ENCODE measurements around the gene MSGN1.

The MSGN1 gene

DNA sequence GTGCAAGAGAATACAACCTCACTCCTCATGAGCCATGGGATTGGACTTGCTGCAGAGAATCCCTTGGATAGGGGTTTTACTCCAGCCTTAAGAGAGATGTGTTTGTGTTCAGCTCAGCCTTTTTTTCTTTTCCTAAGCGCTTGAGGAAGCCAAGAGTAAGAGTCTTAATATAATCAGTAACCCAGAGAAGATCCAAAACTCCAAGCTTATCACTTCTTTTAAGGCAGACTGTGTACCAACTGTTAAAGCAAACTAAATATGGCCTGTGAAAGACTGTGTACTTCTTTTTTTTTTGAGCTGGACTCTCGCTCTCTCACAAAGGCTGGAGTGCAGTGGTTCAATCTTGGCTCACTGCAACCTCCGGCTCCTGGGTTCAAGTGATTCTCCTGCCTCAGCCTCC, 30.4 kb downstream of the MSGN1 start:
- no peak for ATAC-seq (replicated peaks)
- Mint-ChIP-seq H3K4me1 (peaks cover 0 to 6% of the 10 kb centered on the region in 2 donors), H3K36me3 (no peaks in the 10 kb centered on the region), H3K4me3 (no peak overlapping the region), H3K27me3 (no peaks in the 10 kb centered on the region), H3K27ac (no peak overlapping the region), H3K9me3 (no peaks in the 10 kb centered on the region)
- DNase-seq, result no peak

DNA sequence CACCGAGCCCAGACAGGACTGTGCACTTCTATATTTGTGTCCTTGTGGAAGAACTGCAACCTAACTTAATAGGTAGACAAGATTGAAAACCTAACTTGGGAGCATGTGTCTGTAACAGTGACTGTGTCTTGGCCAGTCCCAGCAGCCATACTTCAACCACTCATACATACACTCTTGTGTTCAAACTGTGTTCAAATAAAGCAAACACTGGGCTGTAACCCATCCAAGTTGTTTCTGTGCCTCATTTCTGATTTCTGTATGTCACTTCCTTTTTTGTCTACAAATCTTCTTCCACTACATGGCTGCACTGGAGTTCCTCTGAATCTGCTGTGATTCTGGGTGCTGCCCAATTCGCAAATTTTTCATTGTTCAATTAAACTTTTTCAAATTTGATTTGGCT, 31.0 kb downstream of the MSGN1 start:
- H3K4me3 Mint-ChIP-seq, result no peak overlapping the region
- ATAC-seq (replicated peaks) (no peak), DNase-seq (no peak)
- H3K27ac Mint-ChIP-seq, result no peak overlapping the region
- no peaks in the 10 kb centered on the region for H3K9me3 Mint-ChIP-seq
- peaks cover 2 to 6% of the 10 kb centered on the region in 2 donors for H3K4me1 Mint-ChIP-seq
- peaks cover 0 to 5% of the 10 kb centered on the region in 2 donors for H3K27me3 Mint-ChIP-seq
- no peaks in the 10 kb centered on the region for H3K36me3 Mint-ChIP-seq

DNA sequence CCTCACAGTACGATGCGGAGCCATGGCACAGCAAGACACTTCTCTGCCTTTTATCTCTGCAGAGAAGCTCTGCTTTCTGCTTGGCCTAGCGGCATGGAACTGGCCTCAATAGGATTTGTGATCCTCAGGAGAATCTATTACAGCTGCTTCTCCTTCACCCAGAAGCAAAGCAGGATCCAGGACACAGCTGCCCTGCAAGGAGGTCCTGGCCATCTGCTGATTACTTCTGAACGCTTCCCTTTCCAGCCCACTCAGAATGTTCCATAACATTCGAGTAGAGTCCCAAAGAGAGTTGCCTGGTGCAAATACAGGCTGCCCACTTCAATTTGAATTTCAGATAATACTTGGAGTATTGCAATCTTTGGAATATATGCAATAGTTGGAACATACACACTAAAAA, 33.0 kb downstream of the MSGN1 start:
- ATAC-seq (replicated peaks), result no peak
- no peak overlapping the region for H3K27ac Mint-ChIP-seq
- no peaks in the 10 kb centered on the region for H3K9me3 Mint-ChIP-seq
- H3K4me3 Mint-ChIP-seq, result no peak overlapping the region
- peaks cover 7 to 18% of the 10 kb centered on the region in 2 donors for H3K27me3 Mint-ChIP-seq
- no peak for DNase-seq
- H3K4me1 Mint-ChIP-seq, result peaks cover 2 to 6% of the 10 kb centered on the region in 2 donors
- H3K36me3 Mint-ChIP-seq, result no peaks in the 10 kb centered on the region

GRCh38 chr2:17850151-17850550, 33.9 kb downstream of the MSGN1 start:
- DNase-seq (no peak), ATAC-seq (replicated peaks) (no peak)
- Mint-ChIP-seq H3K4me3 (no peak overlapping the region), H3K27me3 (peaks cover 12 to 22% of the 10 kb centered on the region in 2 donors), H3K36me3 (no peaks in the 10 kb centered on the region), H3K4me1 (peaks cover 2 to 6% of the 10 kb centered on the region in 2 donors), H3K27ac (no peak overlapping the region), H3K9me3 (no peaks in the 10 kb centered on the region)

DNA sequence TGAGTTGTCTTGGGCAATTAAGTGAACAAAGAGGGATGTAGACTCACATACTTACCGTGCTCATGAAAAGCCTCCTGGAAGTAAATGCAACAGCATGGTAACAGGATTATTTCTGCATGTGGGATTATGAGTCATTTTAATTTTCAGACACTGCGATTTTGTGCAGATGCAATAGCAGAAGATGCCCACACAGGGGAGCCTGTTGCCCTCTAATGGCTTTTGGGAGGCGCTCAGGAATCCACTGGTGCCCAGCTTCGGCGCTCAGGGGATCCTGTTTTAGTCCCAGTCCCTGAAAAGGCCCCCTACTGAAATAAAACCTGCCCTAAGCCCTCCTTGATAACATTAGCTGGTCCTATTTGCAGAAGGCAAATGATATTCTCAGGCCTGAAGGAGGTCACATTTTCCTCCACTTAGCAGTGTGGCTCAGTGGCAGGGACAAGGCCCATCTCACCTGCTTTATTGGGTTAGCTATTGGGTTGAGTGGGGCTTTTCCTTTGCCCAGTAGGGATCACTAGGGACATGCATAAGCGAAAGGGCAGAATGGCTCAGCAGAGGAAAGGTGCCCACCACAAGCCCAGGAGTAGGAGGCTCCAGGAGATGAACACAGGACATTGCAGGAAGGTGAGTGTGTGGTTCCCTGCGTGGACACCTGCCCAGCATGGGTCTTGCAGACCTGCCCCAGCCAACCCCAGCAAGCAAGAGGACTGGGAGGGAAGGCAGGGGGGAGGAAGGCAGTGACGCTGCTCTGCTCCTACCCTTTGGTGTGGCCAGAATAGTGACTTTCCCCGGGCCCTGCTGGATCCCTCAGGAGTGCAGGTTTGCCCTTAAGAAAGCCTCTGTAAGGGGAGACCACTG, 35.7 kb downstream of the MSGN1 start:
- H3K9me3 Mint-ChIP-seq, result no peaks in the 10 kb centered on the region
- H3K27me3 Mint-ChIP-seq, result peaks cover 17 to 22% of the 10 kb centered on the region in 2 donors
- no peak overlapping the region for H3K27ac Mint-ChIP-seq
- H3K4me1 Mint-ChIP-seq, result peaks cover 2 to 6% of the 10 kb centered on the region in 2 donors
- DNase-seq (peak; percentile 28), ATAC-seq (replicated peaks) (peak; percentile 60 to 82)
- no peaks in the 10 kb centered on the region for H3K36me3 Mint-ChIP-seq
- no peak overlapping the region for H3K4me3 Mint-ChIP-seq

DNA sequence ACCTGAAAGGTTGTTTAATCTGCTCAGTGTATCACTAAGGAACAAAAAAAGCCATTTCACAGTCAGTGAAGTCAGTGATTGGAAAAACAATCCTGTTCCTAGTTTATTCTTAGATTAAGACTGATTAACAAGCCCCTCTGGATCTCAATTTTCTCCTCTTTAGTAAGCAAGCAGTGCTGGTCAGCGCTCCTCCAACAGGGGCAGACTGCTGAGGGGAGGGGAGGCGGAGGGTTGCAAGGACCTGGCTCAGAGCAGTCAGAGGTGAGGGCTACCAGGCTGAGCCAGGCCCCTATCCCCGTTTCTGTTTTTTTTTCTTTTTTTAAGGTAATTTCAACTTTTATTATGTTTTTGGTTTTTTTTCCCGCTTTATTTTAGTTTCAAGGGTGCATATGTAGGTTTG, 37.5 kb downstream of the MSGN1 start:
- no peaks in the 10 kb centered on the region for H3K9me3 Mint-ChIP-seq
- H3K4me1 Mint-ChIP-seq, result peaks cover 0 to 2% of the 10 kb centered on the region in 2 donors
- H3K27me3 Mint-ChIP-seq, result peaks cover 27 to 38% of the 10 kb centered on the region in 2 donors
- DNase-seq (no peak), ATAC-seq (replicated peaks) (no peak)
- no peak overlapping the region for H3K27ac Mint-ChIP-seq
- H3K4me3 Mint-ChIP-seq, result no peak overlapping the region
- H3K36me3 Mint-ChIP-seq, result no peaks in the 10 kb centered on the region

DNA sequence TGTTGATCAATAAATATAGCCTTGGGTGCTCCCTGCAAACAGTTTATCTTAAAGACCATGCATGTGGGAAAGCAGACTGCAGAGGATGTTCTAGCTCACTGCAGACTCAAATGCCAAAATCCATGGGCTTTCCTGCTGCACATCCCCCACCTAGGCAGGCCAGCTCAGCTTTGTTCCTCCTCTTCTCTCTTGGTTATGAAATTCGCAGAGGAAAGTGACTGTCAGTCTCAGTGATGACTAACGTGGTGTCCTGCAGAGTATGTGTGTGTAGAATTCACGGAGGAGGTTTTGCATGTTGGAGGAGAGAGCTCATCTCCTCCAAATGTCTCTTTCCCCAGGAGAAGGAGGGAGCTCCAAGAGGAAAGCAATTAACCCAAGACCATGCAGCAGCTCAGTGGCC, 40.8 kb downstream of the MSGN1 start:
- ATAC-seq (replicated peaks) (no peak), DNase-seq (no peak)
- H3K27me3 Mint-ChIP-seq, result peaks cover 45 to 57% of the 10 kb centered on the region in 2 donors
- no peaks in the 10 kb centered on the region for H3K4me1 Mint-ChIP-seq
- no peak overlapping the region for H3K27ac Mint-ChIP-seq
- no peak overlapping the region for H3K4me3 Mint-ChIP-seq
- H3K9me3 Mint-ChIP-seq, result no peaks in the 10 kb centered on the region
- no peaks in the 10 kb centered on the region for H3K36me3 Mint-ChIP-seq

DNA sequence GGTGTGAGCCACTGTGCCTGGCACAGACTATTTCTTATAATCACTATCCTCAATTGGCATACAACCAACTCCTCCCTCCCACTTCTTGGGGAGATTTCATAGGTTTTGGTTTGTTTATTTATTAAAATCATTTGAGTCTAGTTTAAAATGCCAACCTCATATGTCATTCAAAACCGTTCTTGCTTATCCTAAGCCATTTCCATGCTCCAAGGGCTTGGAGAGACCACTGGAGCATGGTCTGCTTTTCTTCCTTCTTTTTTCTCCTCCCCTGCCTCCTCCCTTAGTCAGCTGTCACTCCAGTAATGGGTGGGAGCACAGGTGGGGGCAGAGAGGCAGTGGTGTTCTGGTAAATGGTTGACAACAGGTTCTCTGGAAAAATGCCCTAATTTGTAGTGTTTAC, 41.8 kb downstream of the MSGN1 start:
- DNase-seq, result no peak
- Mint-ChIP-seq H3K4me1 (no peaks in the 10 kb centered on the region), H3K4me3 (no peak overlapping the region), H3K27me3 (peaks cover 51 to 54% of the 10 kb centered on the region in 2 donors), H3K27ac (no peak overlapping the region), H3K36me3 (no peaks in the 10 kb centered on the region), H3K9me3 (no peaks in the 10 kb centered on the region)
- ATAC-seq (replicated peaks), result no peak

DNA sequence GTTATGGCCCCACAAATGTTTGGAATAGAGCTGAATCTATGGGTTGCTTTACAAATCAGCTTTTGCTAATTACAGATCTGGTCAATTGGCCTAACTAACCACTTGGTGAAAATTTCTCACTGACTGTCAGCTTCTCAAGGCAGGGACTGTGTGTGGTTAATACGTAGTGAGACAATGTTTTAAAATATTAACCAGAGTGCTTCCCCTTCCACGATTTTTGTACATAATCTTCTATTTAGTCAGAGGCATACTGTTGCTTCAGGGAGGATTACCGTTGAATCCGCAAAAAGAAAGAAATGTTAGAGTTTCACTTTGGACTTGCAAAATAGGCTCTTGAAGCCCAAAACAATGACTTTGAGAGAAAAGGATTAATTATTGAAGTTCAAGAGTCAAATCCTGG, 47.3 kb downstream of the MSGN1 start:
- Mint-ChIP-seq H3K9me3 (no peaks in the 10 kb centered on the region), H3K4me1 (no peaks in the 10 kb centered on the region), H3K27me3 (peaks cover 27 to 33% of the 10 kb centered on the region in 2 donors), H3K4me3 (no peak overlapping the region), H3K27ac (no peak overlapping the region), H3K36me3 (no peaks in the 10 kb centered on the region)
- DNase-seq (no peak), ATAC-seq (replicated peaks) (no peak)

DNA sequence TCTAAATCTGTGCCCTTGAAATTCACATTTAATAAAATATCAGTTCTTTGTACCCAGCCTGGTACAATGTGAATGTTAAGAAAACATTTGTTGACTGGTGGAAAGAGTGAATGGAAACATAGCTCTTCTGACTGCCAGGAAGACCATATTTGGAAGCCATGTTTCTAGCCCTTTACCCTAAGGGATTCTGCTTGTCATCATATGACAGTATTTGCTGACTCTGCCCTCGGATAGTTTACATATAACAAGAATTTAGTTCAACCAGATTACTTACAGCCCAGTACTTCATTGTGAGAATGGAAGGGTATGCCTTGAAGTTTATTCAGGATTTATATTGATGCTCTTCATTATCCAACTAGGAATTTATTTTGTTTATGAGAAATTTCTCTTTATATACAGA, 48.4 kb downstream of the MSGN1 start:
- H3K36me3 Mint-ChIP-seq, result no peaks in the 10 kb centered on the region
- ATAC-seq (replicated peaks) (no peak), DNase-seq (no peak)
- H3K27ac Mint-ChIP-seq, result no peak overlapping the region
- peaks cover 27 to 32% of the 10 kb centered on the region in 2 donors for H3K27me3 Mint-ChIP-seq
- H3K4me3 Mint-ChIP-seq, result no peak overlapping the region
- no peaks in the 10 kb centered on the region for H3K9me3 Mint-ChIP-seq
- no peaks in the 10 kb centered on the region for H3K4me1 Mint-ChIP-seq

DNA sequence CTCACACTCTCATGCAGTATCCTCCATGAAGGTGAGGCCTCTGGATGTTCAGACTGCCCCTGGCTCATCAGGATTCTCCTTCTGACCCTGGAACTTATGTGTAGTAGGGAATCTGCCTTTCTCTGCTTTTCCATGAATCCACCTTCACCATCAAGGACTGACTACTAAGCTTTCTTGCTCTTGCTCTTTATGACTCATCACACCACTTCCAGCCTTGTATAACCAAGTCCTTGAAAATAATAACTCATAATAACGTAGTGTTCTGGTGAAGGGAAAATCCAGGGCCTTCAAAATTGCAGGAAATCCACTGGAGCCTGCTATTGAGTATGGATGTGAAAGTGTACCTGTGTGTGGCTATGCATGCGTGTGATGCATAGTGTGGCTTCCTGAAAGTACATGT, 50.9 kb downstream of the MSGN1 start:
- no peaks in the 10 kb centered on the region for H3K36me3 Mint-ChIP-seq
- ATAC-seq (replicated peaks) (no peak), DNase-seq (no peak)
- H3K9me3 Mint-ChIP-seq, result no peaks in the 10 kb centered on the region
- H3K4me3 Mint-ChIP-seq, result no peak overlapping the region
- no peaks in the 10 kb centered on the region for H3K4me1 Mint-ChIP-seq
- H3K27me3 Mint-ChIP-seq, result peaks cover 26 to 37% of the 10 kb centered on the region in 2 donors
- H3K27ac Mint-ChIP-seq, result no peak overlapping the region
